CD1c-positive myeloid dendritic cell (primary cell): ENCODE measurements around the gene TMEM175.

Experiments
- DNase-seq: peaks from one replicate; pipeline ENCODE4 v3.0.0-alpha.2; 2016; ENCODE audit errors: extremely low spot score

Gene TMEM175

DNA sequence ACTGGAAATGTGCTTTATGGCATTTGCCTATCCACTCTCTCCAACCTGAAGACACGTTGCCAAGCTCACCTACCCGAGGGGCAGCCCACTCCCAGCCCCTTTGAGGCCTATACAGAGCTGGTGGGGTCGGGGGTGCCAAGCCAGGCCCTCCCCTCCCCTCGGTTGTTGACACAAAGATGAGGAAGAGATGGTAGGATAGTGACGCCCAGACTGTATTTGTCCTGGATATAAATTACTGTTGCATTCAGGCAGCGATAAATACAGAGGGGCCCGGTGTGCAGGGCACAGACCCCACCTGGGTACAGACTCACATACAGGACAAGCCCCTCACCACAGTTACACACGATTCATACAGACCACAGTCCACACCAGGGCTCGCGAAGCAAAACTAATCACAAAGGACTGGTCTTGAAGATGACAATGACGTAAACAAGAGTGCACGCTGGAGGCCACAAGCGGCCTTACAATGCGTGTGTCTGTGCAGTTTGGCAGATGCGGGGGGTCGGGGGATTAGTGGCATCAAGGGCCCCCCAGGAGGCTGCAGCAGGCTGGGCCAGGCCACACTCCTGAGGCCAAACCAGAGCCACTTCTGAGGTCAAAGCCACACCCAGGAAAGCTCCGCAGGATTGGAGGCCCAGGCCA is 26.6 kb downstream of the TMEM175 start:
- DNase-seq: no peak

- no peak for DNase-seq
Measured at GRCh38 chr4:959338-960139, 27.3 kb downstream of the TMEM175 start.

DNA sequence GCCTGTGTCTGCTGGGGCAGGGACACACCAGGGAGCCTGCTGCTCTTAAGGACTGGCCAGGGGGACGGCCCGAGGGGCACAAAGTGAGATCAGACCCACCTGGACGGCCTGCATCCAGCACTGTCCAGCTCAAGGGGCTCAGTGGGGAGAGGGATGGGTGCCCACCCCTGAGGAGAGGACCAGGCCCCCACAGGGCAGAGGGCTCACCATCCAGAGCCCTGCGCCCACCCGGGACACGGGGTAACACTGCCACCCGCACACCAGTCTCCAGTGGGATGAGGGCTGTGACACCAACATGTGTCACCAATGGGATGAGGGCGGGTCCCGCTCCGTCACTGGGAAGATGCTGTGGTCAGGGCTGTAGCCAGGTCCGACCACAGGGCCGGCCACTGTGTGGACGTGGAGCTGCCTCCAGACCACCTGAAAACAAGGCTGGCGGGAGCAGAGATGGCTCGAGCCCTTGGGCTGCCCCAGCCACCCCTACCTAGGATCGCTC is 27.9 kb downstream of the TMEM175 start:
- DNase-seq: no peak

DNA sequence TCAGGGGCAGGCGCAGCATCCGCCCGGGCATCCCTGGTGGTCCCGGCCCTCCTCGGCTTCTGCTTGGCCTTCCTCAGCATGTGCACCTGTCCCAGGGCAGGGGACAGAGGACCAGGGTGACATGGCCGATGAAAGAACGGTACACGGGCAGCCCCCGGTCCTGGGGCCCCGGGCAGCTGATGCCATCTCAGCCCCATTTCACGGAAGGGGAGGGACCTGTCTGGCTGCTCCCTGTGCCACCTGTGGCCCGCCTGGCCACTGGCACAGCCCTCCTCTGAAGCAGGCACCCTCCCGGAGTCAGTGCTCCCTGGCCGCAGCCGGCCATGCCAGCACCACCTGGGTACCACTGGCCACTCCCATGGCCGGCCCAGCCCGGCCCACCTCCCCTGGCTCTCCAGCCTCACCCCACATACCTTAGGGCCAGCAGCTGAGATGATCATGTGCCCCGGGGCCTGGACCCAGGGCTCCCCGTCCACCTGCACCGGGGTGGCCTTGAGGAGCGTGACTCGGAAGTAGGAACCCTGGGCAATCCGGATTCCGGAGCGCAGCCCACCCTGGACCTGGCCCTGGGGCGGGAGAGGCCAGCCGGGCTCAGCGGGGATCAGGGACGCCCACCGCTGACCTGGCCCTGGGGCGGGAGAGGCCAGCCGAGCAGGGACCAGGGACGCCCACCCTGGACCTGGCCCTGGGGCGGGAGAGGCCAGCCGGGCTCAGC is 28.5 kb downstream of the TMEM175 start:
- DNase-seq: no peak

DNA sequence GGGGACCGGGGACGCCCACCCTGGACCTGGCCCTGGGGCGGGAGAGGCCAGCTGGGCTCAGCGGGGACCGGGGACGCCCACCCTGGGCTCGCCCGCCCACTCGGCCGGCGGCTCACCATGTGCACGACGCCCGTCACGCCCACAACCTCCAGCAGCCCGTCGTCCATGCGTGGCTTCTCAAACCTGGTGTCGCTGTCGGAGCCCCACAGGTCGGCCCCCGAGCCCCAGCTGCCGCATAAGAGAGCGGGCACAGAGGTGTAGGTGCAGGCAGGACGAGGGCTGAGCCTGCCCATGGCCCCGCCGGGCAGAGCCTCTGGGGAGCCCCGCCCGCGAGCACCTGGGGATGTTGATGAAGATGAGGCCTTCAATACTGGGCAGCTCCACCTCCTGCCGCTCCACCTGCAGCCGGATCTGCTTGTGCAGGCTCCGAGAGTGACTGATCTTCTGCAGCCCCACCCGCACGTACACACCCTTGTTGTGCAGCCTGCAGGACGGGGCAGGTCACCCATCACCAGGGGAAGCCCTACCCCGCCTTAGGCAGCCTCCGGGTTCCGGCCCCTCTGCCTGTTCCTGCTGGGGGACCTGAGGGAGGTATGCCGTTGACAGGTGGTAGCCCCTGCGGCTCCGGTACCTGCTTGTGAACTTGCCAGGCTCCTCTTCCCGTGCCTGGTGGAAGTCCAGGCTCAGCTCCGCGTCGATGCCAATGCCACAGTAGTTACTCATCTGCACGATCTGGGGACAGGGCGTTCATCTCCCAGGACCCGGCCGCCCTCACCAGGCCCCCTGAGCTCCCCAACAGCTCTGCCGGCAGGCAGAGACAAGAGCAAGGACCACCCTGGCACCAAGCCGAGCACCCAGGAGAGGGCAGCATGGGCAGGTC is 29.3 kb downstream of the TMEM175 start:
- DNase-seq: no peak

DNA sequence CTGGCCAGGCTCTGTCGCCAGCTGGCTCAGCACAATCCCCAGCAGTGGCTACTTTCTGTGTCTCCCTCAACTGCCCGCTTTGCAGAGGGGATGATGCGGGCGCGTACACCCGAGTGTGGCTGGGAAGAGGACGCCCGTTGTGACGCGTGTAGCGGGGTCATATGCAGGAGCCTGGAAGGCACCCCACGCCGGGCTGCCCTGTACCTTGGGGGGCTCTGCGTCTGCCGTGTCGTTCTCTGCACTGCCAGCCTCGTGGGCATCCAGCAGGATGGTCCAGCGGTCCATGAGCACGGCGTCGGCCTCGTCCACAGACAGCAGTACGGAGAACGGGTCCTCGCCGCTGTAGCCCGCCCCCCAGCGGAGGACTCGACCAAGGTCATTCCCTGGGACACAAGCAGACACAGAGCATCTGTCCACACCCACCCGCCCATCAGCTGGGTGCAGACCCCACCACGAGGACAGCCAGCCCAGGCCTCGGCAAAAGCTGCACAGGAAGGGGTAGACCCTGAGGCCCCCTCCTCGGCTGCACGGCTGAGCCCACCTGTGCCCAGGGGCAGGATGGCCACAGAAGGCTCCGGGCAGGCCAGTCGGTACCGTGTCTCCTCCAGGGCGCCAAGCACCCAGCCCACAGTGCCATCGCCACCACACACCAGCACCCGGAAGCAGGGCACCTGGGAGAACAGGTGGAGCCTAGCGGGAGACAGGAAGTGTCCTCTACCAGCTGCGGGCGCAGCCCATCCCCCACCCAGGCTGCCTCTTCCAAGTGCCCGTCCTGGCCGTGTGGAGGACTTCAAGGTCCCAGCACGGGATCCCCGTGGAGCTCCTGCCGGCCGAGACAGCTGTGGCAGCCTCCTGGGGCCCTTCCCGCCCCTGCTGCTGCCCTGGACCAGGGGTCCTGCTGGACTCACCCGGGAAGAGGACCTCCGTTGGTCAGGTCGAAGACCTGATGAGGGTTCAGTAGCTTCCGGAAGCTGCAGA is 30.3 kb downstream of the TMEM175 start:
- DNase-seq: no peak

DNA sequence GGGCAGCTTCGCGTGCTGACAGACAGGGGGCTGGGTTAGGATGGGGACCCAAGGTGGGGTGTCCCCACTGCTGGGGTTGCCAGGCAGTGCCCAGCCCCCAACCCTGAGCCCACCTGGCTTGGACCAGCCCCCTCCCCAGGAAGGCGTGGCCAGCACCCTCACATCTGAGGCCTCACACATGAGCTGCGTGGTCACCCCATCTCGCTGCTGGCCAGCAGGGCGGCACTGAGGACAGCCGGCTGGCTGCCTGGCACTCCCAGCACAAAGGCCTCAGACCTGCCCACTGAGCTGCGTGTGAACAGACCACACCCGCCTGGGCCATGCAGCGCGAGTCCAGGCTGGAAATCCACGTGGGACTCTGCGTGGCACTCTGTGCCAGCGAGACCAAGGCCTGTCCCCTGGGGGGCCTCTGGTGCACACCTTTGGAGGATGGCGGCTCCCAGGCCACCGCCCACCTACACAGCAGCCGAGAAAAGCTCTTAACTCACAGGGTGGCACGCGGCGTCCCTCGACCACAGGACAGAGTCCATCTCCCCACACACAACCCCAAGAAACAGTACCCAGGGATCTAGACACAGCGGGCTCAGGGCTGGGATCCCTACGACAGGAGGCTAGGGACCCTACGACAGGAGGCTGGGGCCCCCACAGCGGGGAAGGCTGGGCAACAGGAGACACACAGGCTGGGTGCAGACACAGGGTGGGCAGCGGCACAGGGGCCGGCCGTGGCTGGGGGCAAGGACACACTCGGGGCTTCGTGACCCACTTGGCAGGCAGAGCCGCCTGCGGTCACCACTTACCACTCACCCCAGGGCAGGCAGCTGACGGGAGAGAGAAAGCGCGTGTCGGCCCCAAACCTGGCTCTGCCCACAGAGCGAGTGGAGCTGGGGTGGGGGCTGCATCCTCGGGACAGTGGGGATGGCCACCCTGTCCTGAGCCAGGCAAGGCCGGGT is 31.3 kb downstream of the TMEM175 start:
- DNase-seq: no peak

DNA sequence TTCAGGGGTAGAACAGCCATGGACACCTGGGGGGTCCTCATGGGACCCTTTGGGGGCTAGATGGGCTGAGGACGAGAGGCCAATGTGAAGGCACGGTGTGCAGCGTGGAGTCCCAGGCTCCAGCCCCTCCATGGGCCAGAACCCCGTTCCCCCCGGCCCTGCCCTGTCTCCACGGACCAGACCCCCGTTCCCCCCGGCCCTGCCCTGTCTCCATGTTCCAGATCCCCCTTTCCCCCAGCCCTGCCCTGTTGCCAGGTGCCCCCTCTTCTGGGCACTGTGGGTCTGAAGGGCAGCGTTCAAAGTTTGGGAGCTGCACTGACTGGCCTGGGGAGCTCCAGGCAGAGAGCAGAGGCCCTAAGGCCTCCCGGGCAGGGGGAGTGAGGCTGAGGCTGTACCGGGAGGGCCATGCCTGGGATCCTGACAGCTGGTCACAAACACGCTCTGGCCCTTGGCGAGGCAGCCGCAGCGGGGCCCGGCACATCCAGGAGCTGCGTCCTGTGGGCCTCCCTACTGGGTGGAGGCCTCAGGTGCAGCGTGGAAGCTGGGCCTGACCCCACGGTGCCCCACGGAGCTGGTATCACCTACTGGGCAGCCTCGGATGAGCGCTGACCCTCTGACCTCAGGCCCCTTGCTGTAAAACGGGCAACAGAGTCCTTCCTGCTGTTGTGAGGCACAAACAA is 32.2 kb downstream of the TMEM175 start:
- DNase-seq: no peak

- DNase-seq: no peak
Measured at GRCh38 chr4:965048-965765, 32.9 kb downstream of the TMEM175 start.

DNA sequence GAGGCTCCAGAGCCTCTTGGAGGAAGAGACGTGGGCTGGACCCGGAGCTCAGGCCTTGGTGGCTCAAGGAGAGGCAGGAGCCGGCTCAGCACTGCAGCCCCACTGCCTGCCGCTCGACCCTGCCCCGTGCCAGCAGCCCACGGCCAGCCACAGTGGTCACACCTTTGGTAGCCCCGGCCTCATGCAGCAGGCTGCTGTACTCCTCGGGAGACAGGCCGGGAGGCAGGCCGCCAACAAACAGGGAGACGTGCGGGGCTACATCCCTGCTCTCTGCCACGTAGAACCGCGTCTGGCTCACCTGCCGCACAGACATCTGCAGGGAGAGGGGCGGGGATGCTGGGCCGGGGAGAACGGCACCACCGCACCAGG is 33.5 kb downstream of the TMEM175 start:
- no peak for DNase-seq

- DNase-seq: no peak
Measured at GRCh38 chr4:966266-967112, 34.2 kb downstream of the TMEM175 start.

DNA sequence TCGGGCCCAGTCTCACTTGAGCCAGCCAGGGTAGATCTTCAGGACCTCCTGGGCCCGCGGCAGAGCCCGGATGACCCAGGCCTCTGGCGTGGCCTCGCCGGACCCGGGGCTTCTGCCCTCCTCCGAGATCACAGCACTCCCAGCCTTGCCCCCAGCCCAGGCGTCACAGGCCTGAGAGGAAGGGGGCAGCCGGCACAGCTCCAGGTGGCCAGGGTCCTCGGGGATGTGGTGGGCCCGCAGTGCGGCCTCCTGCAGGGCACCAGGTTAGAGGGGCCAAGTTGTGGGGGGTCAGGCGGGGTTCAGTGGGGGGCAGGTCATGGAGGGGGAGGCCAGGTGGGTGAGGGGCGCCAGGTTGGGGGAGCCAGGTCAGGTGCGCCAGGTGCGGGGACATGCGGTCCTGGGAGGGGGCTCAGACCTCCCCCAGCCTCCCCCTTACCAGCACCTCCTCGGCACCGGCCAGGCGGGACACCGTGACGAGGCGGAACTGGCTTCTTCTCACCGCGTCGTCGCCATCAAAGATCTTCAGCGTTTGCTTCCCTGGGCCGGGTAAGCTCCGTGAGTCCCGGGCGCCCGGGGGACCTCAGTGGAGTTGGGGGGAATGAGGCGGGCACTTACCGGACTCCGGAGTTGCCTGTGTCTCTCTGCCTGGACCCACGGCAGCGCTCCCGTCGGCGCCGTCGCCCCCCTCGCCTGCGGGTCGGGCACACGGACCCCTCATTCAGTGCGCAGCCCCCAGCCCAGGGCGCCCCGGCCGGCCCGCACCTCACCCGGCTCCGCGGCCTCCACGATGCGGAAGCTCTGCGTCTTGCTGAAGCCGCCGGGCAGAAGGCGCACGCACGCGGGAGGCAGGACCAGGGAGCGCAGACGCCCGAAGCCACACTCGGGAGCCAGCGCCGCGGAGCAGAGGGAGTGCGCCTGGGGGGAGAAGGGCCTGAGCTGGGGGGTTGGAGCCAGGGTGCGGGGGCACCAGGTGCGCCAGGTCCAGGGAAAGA is 35.1 kb downstream of the TMEM175 start:
- no peak for DNase-seq

GRCh38 chr4:968221-968620 is 36.0 kb downstream of the TMEM175 start:
- no peak for DNase-seq

- DNase-seq: no peak
Measured at GRCh38 chr4:968621-969394, 36.5 kb downstream of the TMEM175 start.
